Dedifferentiated amniotic fluid mesenchymal stem cell (primary cell): ENCODE data around the gene TMPO.
"Not testable (repeated sequence)": the region's sequence is repeated elsewhere in the genome, so short reads cannot be mapped to it uniquely, and the experiment has no call there.

Experiments
- DNase-seq: peaks from one replicate; pipeline ENCODE4 v3.0.0-alpha.2; 2016; ENCODE audit errors: extremely low spot score

The TMPO gene, protein sequence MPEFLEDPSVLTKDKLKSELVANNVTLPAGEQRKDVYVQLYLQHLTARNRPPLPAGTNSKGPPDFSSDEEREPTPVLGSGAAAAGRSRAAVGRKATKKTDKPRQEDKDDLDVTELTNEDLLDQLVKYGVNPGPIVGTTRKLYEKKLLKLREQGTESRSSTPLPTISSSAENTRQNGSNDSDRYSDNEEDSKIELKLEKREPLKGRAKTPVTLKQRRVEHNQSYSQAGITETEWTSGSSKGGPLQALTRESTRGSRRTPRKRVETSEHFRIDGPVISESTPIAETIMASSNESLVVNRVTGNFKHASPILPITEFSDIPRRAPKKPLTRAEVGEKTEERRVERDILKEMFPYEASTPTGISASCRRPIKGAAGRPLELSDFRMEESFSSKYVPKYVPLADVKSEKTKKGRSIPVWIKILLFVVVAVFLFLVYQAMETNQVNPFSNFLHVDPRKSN

DNA sequence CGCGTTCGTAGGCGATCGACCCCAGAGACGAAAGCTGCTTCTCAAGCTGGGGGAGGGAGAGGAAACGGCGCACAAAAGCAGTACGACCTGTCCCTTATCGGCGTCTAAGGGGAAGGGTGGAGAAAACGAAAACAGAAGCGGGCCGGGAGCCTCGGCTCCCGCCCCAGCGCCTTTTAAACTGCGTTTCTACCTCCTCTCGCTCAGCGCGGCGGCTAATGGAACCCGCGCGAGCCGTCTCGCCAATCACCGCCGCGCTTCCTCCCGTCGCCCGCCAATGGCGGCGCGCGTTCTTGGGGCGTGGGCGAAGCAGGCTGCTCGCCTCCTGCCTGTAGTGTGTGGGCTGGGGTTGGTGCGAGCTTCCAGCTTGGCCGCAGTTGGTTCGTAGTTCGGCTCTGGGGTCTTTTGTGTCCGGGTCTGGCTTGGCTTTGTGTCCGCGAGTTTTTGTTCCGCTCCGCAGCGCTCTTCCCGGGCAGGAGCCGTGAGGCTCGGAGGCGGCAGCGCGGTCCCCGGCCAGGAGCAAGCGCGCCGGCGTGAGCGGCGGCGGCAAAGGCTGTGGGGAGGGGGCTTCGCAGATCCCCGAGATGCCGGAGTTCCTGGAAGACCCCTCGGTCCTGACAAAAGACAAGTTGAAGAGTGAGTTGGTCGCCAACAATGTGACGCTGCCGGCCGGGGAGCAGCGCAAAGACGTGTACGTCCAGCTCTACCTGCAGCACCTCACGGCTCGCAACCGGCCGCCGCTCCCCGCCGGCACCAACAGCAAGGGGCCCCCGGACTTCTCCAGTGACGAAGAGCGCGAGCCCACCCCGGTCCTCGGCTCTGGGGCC is at the start of gene TMPO:
TSS of gene TMPO (plus strand) at position 304 of the 824 bp plus-strand sequence. CDS start at position 582, 278 bp downstream.
- DNase-seq = peak; percentile 87

GRCh38 chr12:98465950-98466602 is 49.3 kb upstream of the TMPO start:
- no peak for DNase-seq

GRCh38 chr12:98466640-98467400 is 48.6 kb upstream of the TMPO start:
- DNase-seq = no peak

DNA sequence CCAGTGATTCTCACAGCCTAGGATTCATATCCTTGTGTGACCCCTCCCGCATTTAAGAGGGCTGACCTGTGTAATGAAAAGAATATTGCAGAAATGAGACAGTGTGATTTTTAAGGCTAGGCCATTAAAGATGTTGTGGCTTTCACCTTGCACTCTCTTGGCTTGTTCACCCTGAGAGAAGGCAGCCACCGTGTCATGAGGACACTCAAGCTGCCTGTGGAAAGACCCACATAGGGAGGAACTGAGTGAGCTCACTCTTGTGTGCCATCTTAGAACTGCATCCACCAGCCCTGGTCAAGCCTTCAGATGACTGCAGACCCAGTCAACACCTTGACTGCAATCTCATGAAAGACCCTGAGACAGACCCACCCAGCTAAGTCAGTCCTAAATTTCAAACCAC is 46.3 kb upstream of the TMPO start:
- DNase-seq = no peak

DNA sequence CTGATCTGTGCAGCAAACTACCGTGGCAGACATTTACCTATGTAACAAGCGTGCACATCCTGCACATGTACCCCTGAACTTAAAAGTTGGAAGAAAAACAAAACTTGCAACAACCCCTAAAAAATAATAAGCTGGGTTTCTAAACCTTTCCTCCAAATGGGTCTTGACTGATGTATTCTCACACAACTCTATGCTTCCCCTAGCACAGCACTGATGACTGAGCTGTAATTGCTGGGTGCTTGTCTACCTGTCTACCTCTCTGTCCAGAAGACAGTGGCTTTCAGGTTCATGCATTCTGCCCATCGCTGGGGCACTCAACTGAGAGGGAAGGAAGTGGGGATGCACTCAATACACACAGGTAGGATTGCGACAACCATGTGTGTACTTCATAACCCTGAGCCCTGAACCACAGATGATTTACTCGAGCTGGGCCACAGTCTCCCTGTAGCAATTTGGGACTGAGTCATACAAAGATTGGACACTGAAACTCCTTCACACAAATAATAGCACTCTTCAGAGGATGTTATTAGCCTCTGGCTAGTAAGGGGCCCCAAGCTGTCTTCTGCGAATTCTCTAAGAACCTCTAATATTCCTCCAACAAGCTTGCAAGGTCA is 44.8 kb upstream of the TMPO start:
- DNase-seq = no peak

DNA sequence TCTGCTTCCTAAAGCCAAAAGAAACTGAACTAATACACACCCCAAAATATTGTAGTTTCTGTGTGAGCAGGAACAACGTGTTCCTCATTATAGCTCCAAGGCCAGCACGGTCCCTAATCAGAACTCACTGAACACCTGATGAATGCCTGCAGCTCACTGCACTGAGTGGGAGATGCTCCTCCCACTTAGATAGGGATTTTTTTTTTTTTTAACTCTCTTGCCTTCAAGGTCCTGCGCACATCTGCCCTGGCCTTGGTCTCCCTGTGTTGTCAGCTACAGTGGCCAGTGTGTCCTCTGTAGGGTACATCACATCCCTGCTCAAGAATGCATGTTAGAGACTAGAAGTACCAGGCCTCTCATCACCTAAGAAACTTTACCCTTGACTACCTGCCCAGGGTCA is 44.3 kb upstream of the TMPO start:
- DNase-seq = no peak

GRCh38 chr12:98475565-98475908 is 39.9 kb upstream of the TMPO start:
- no peak for DNase-seq

GRCh38 chr12:98478606-98479005 is 36.8 kb upstream of the TMPO start:
- DNase-seq = no peak

GRCh38 chr12:98483621-98484503 is 31.5 kb upstream of the TMPO start:
- no peak for DNase-seq

- DNase-seq = no peak
Observed at GRCh38 chr12:98485792-98486340, 29.5 kb upstream of the TMPO start.

- not testable (repeated sequence) for DNase-seq
Observed at GRCh38 chr12:98488416-98488815, 27.0 kb upstream of the TMPO start.

- no peak for DNase-seq
Observed at GRCh38 chr12:98489176-98489575, 26.2 kb upstream of the TMPO start.

GRCh38 chr12:98490501-98491453 is 24.6 kb upstream of the TMPO start:
- peak; percentile 89 for DNase-seq

DNA sequence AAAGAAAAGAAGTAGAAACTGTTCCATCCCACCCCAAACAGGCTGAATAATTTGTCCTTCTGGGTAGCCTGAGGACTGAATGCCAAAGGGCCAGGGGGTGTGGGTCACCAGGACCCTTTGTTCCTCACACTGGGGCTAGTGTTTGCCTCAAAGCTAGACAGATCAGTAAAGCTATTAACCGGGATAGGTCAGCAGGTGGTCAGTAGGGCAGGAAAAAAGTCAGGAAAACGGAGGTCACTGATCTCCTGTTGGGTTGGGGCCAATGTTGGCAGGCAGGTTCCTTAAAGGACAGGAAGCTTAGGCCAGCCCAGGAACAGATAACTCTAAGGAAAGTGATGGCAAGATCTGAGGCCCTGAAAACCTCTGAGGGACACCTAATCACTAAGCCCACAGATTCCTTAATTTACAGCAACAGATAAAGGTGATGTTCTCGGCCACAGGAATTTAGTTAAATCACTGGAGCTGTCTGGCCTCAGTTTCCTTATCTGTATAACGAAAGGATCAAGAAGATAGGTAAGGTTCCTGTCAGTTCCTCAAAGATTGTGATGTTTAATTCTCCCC is 22.7 kb upstream of the TMPO start:
- no peak for DNase-seq

DNA sequence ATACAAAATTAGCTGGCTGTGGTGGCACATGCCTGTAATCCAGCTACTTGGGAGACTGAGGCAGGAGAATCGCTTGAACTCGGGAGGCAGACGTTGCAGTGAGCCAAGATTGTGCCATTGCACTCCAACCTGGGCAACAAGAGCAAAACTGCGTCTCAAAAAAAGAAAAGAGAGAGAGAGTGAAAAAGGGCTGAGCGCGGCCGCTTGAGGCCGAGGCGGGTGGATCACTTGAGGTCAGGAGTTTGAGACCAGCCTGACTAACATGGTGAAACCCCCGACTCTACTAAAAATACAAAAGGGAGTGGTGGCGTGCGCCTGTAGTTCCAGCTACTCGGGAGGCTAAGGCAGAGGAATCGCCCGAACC is 14.1 kb upstream of the TMPO start:
- not testable (repeated sequence) for DNase-seq

DNA sequence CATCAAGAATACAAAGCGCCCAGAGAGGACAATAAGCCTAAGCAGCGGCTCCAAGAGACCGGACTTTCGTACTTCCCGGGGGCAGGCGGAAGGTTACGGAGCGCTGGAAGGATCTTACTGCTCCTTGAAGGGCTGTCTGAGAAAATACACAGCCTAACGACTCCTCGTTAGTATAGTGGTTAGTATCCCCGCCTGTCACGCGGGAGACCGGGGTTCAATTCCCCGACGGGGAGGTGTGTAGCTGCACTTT is 12.1 kb upstream of the TMPO start:
- peak; percentile 94 for DNase-seq

GRCh38 chr12:98503592-98504367 is 11.6 kb upstream of the TMPO start:
- DNase-seq = peak; percentile 85

DNA sequence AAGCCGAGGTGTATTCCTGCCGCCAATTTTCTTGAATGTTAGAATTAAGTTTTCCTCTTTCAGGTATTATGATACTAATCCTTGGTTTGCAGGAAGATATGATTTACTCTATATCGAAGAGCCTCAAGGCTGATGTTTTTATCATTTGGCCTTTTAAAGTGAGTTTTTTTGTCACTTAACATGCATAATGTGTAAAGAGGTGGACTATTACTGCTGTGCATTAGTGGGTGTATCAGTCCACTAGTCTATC is 11.1 kb upstream of the TMPO start:
- no peak for DNase-seq
